SK-N-SH (cell line): Measurements from ENCODE around the gene SMU1. TPM values are rescaled to one million over a fixed set of nuclear protein-coding genes. Genes with fewer than 3 reads are reported as not detected.

Source experiments
- CTCF ChIA-PET: fragments of 300-600, 350-600 bp; formaldehyde crosslinking; extraction: SDS; loops from one replicate; lab custom pipeline; 2021; lab: Yijun Ruan, JAX
- POLR2A ChIA-PET: fragments of 350-600 bp; sonication (Branson Sonifier 250); formaldehyde crosslinking; extraction: SDS; loops from one replicate; lab custom pipeline; 2020; ENCODE audit warnings: antibody characterized with exemption, inconsistent platforms; lab: Yijun Ruan, JAX
- DNase-seq: peaks from one replicate; pipeline ENCODE4 v3.0.0; 2012
- H2AFZ ChIP-seq: fragments of 200-600 bp; sonication (generic); 2 replicates; pipeline ENCODE4 v1.8.1; 2016; ENCODE audit warnings: antibody characterized with exemption, mild to moderate bottlenecking, low read depth
- H3F3A ChIP-seq: fragments of 200-600 bp; sonication (generic); replicated peaks from 2 replicates; pipeline ENCODE3; 2016; ENCODE audit warnings: antibody characterized with exemption, mild to moderate bottlenecking; ENCODE audit not compliant: insufficient read depth
- H3K27ac ChIP-seq, 2 experiments: fragments of 200-500 bp in 1 of 2; fragments of 200-600 bp in 1 of 2; sonication (Bioruptor generic) in 1 of 2; sonication (generic), shearing (Covaris generic) in 1 of 2; 2 replicates each; pipeline versions ENCODE4 v1.5.1 to v1.6.1; 2014 to 2016; ENCODE audit warnings: low read depth in 2 of 2, inconsistent platforms in 1 of 2, low read length in 1 of 2, mild to moderate bottlenecking in 1 of 2, mixed read lengths in 1 of 2
- H3K27me3 ChIP-seq: fragments of 200-600 bp; sonication (generic), shearing (Covaris generic); 2 replicates; pipeline ENCODE4 v1.6.1; 2016; ENCODE audit warnings: mixed run types; ENCODE audit not compliant: insufficient read depth
- H3K36me3 ChIP-seq, 2 experiments: fragments of 200-500 bp in 1 of 2; fragments of 200-600 bp in 1 of 2; sonication (Bioruptor generic) in 1 of 2; sonication (generic) in 1 of 2; replicated peaks in 1 of 2; 2 replicates each; pipeline versions ENCODE3 to v1.5.1; 2014 to 2016; ENCODE audit warnings: low read length in 1 of 2, mild to moderate bottlenecking in 1 of 2; ENCODE audit not compliant: insufficient read depth in 2 of 2, control insufficient read depth in 1 of 2
- H3K4me1 ChIP-seq, 2 experiments: fragments of 200-500 bp in 1 of 2; fragments of 200-600 bp in 1 of 2; sonication (Bioruptor generic) in 1 of 2; sonication (generic), shearing (Covaris generic) in 1 of 2; 2 replicates each; pipeline versions ENCODE4 v1.5.1 to v1.6.1; 2014 to 2016; ENCODE audit warnings: low read depth in 1 of 2, low read length in 1 of 2, mixed run types in 1 of 2; ENCODE audit not compliant: insufficient read depth in 2 of 2, control insufficient read depth in 1 of 2
- H3K4me2 ChIP-seq: fragments of 200-600 bp; sonication (generic), shearing (Covaris generic); 2 replicates; pipeline ENCODE4 v1.6.1; 2017; ENCODE audit warnings: mixed run types
- H3K4me3 ChIP-seq, 2 experiments: fragments of 200-500 bp in 1 of 2; fragments of 200-600 bp in 1 of 2; sonication (Bioruptor generic) in 1 of 2; sonication (generic), shearing (Covaris generic) in 1 of 2; 2 replicates each; pipeline versions ENCODE4 v1.5.1 to v1.8.1; 2014 to 2016; ENCODE audit warnings: low read depth in 2 of 2, inconsistent platforms in 1 of 2, low read length in 1 of 2, mild to moderate bottlenecking in 1 of 2, mixed read lengths in 1 of 2, moderate library complexity in 1 of 2
- H3K79me2 ChIP-seq: fragments of 200-600 bp; sonication (generic); 2 replicates; pipeline ENCODE4 v1.8.1; 2017; ENCODE audit warnings: mild to moderate bottlenecking; ENCODE audit not compliant: insufficient read depth
- H3K9ac ChIP-seq: fragments of 200-600 bp; sonication (generic); 2 replicates; pipeline ENCODE4 v1.6.1; 2017; ENCODE audit warnings: mixed run types
- H3K9me2 ChIP-seq: fragments of 200-600 bp; sonication (generic); 2 replicates; pipeline ENCODE4 v1.6.1; 2017; ENCODE audit warnings: mixed run types
- H3K9me3 ChIP-seq: fragments of 200-600 bp; sonication (generic); 2 replicates; pipeline ENCODE4 v1.6.1; 2017; ENCODE audit warnings: mixed run types, mild to moderate bottlenecking, moderate library complexity
- H4K20me1 ChIP-seq: fragments of 200-600 bp; sonication (generic); 2 replicates; pipeline ENCODE4 v1.6.1; 2017; ENCODE audit warnings: mild to moderate bottlenecking, mixed run types; ENCODE audit not compliant: insufficient read depth
- EP300 ChIP-seq, 2 experiments: IDR thresholded peaks; 2 replicates each; pipeline versions ENCODE4 v1.4.0 to v1.6.1; 2012; ENCODE audit warnings: borderline replicate concordance in 1 of 2, low read depth in 1 of 2, low read length in 1 of 2
- FOXJ3 ChIP-seq: sonication (generic); formaldehyde crosslinking; IDR thresholded peaks from 2 replicates; pipeline ENCODE4 v1.5.1; 2020; ENCODE audit warnings: mild to moderate bottlenecking, missing genetic modification reagents
- FOXM1 ChIP-seq: IDR thresholded peaks from 2 replicates; pipeline ENCODE4 v1.4.0; 2012; ENCODE audit warnings: low read depth, mild to moderate bottlenecking
- JUND ChIP-seq: IDR thresholded peaks from 2 replicates; pipeline ENCODE4 v1.4.0; 2012
- MXI1 ChIP-seq: IDR thresholded peaks from 2 replicates; pipeline ENCODE4 v1.6.1; 2012; ENCODE audit warnings: mild to moderate bottlenecking, low read depth, low read length, improper control_type of control experiment
- NRF1 ChIP-seq: IDR thresholded peaks from 2 replicates; pipeline ENCODE4 v1.6.1; 2012; ENCODE audit warnings: low read depth, mild to moderate bottlenecking, low read length
- RFX5 ChIP-seq: IDR thresholded peaks from 2 replicates; pipeline ENCODE4 v1.6.1; 2012; ENCODE audit warnings: mild to moderate bottlenecking, improper control_type of control experiment, low read length
- SIN3A ChIP-seq: IDR thresholded peaks from 2 replicates; pipeline ENCODE4 v1.6.1; 2012; ENCODE audit warnings: low read depth, mild to moderate bottlenecking, low read length, moderate library complexity, borderline replicate concordance
- YY1 ChIP-seq: IDR thresholded peaks from 2 replicates; pipeline ENCODE4 v1.4.0; 2012; ENCODE audit warnings: low read depth, mild to moderate bottlenecking
- WGBS: methylation state at CpG from one replicate; pipeline ENCODE4 v1.1.6; 2017; ENCODE audit warnings: low lambda C conversion rate; 5-methylcytosine and 5-hydroxymethylcytosine counted together
- polyA plus RNA-seq, 3 experiments: library from polyadenylated mRNA; depleted of rRNA; stranded (reverse); fragments of >200 nt; gene quantifications; 2 replicates each; pipeline ENCODE4 v1.2.3, GENCODE V29; 2012
- TF ChIP-seq, protein P1 (sequence below): fragments of 150-350 bp; IDR thresholded peaks from 2 replicates; pipeline ENCODE4 v1.6.1; 2016; ENCODE audit warnings: mild to moderate bottlenecking, low read depth, low read length
- TF ChIP-seq, protein P2 (sequence below): IDR thresholded peaks from 2 replicates; pipeline ENCODE4 v1.4.0; 2012; ENCODE audit warnings: low read depth, borderline replicate concordance

The SMU1 gene
- polyA plus RNA-seq, 1 of the 3 experiments (the other 2 are of a cell fraction): 9.8 TPM

DNA sequence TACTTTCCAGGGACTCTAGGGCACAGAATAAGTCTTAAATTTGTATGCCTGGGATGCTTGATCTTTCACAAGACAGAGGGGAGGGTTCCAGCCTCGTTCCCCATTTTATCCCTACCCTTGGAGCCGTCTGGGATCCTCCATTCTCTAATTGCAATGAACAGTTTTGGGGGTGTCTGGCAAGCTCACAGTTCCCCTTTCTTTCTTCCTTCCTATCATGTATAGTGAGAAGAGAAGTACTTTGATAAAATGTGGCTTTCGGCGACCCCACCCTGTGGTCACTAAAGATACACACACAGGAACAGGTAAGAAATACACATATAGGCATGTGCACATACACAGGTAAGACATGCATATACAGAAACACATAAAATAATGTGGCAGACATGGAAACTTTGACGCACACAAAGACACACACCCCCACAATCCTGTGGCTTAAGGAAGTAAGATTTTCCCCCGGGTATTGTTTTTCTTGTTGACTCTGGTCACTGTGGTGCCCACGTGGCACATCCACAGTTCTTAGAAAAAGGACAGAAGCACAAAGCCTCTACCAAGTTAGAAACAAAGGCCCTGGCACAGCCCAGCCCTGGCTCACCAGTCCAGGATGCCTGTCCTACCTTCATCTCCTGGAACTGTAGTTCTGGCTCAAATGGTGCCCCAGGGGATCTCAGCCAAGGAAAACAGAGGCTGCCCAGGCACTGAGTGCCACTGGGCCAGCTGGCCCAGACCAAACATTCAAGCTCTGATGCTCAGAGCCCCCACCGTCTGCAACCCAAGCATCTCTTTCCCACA lies 6.3 kb upstream of the SMU1 start:
- no peaks in the 10 kb centered on the region for H3K79me2 ChIP-seq
- DNase-seq: no peak
- H3K4me2 ChIP-seq: no peak overlapping the region
- TF ChIP-seq YY1 (no peak), EP300 (IDR thresholded peaks at IDR 0.05; ENCODE audit: borderline replicate concordance in 1 of 2, low read depth in 1 of 2, low read length in 1 of 2) (no peak), SIN3A (no peak), FOXJ3 (CRISPR knock-in tag) (no peak), JUND (no peak), RFX5 (no peak)
- H3K27me3 ChIP-seq: no peaks in the 10 kb centered on the region
- peaks cover 9% of the 10 kb centered on the region for H3F3A ChIP-seq
- H4K20me1 ChIP-seq: no peaks in the 10 kb centered on the region
- no peaks in the 10 kb centered on the region for H3K36me3 ChIP-seq
- no peak overlapping the region for H3K4me3 ChIP-seq
- POLR2A ChIA-PET: no interaction called here
- 71% methylated on average over 8 of the region's 8 CpGs for WGBS
- H3K9me2 ChIP-seq: no peaks in the 10 kb centered on the region
- H3K4me1 ChIP-seq: peaks cover 0 to 6% of the 10 kb centered on the region in 2 experiments; a peak in 1 of 4 replicates
- no peak overlapping the region for H3K27ac ChIP-seq
- H3K9me3 ChIP-seq: no peaks in the 10 kb centered on the region
- no peak overlapping the region for H3K9ac ChIP-seq
- H2AFZ ChIP-seq: no peak overlapping the region
- CTCF ChIA-PET: interaction anchor here (1.5 to 6.1 kb wide), 3 partner anchors 88 to 157 kb away, joined by 6 to 57 read pairs (median 8); partner anchors contain the start of gene SPINK4

DNA sequence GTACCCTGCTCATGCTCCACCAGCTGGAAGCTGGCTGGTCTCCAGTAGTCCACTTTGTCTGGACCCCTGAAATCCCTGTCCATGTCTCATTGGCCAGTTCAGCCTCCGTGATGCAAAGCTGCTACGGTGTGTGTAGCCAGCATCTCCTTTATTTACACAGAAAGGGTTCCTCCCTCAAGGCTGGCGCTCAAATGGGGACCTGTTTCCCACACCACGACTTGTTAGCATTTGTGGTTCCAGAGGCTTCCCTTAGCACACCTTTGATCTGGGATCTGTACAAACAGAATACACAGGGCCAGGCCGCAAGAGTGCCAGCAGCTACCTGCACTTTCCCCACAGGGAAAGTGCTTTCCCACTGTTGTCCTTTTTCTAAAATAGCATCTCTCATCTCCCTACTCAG lies 5.7 kb upstream of the SMU1 start:
- H2AFZ ChIP-seq: no peak overlapping the region
- no peaks in the 10 kb centered on the region for H3K9me2 ChIP-seq
- TF ChIP-seq FOXM1: no peak
- TF ChIP-seq YY1: no peak
- no peak for TF ChIP-seq FOXJ3 (CRISPR knock-in tag)
- TF ChIP-seq EP300 (IDR thresholded peaks at IDR 0.05; ENCODE audit: borderline replicate concordance in 1 of 2, low read depth in 1 of 2, low read length in 1 of 2): no peak
- TF ChIP-seq MXI1: no peak
- TF ChIP-seq, protein P1, sequence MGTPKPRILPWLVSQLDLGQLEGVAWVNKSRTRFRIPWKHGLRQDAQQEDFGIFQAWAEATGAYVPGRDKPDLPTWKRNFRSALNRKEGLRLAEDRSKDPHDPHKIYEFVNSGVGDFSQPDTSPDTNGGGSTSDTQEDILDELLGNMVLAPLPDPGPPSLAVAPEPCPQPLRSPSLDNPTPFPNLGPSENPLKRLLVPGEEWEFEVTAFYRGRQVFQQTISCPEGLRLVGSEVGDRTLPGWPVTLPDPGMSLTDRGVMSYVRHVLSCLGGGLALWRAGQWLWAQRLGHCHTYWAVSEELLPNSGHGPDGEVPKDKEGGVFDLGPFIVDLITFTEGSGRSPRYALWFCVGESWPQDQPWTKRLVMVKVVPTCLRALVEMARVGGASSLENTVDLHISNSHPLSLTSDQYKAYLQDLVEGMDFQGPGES: no peak
- TF ChIP-seq, protein P2, sequence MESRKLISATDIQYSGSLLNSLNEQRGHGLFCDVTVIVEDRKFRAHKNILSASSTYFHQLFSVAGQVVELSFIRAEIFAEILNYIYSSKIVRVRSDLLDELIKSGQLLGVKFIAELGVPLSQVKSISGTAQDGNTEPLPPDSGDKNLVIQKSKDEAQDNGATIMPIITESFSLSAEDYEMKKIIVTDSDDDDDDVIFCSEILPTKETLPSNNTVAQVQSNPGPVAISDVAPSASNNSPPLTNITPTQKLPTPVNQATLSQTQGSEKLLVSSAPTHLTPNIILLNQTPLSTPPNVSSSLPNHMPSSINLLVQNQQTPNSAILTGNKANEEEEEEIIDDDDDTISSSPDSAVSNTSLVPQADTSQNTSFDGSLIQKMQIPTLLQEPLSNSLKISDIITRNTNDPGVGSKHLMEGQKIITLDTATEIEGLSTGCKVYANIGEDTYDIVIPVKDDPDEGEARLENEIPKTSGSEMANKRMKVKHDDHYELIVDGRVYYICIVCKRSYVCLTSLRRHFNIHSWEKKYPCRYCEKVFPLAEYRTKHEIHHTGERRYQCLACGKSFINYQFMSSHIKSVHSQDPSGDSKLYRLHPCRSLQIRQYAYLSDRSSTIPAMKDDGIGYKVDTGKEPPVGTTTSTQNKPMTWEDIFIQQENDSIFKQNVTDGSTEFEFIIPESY: no peak
- no peak for TF ChIP-seq NRF1
- peaks cover 11% of the 10 kb centered on the region for H3F3A ChIP-seq
- no peaks in the 10 kb centered on the region for H3K9me3 ChIP-seq
- H4K20me1 ChIP-seq: no peaks in the 10 kb centered on the region
- no peak overlapping the region for H3K4me3 ChIP-seq
- H3K27me3 ChIP-seq: no peaks in the 10 kb centered on the region
- POLR2A ChIA-PET: no interaction called here
- no peak overlapping the region for H3K27ac ChIP-seq
- H3K9ac ChIP-seq: no peak overlapping the region
- H3K79me2 ChIP-seq: 0 out of 2 replicates have a peak, but pooled peaks cover 1% of the 10 kb centered on the region
- H3K4me2 ChIP-seq: no peak overlapping the region
- 78% methylated on average over 5 of the region's 5 CpGs for WGBS
- DNase-seq: no peak
- peaks cover 0 to 6% of the 10 kb centered on the region in 2 experiments; a peak in 1 of 4 replicates for H3K4me1 ChIP-seq
- CTCF ChIA-PET: interaction anchor here (1.5 to 6.1 kb wide), 3 partner anchors 88 to 158 kb away, joined by 6 to 57 read pairs (median 8); partner anchors contain the start of gene SPINK4
- no peaks in the 10 kb centered on the region for H3K36me3 ChIP-seq
